AG09309 (cell line): Measurements from ENCODE around the gene NEB.

Source experiments
- DNase-seq: peaks from one replicate; pipeline ENCODE4 v3.0.0-alpha.2; 2010; ENCODE audit warnings: low read depth
- H3K4me3 ChIP-seq: 2 replicates; pipeline ENCODE4 v1.5.1; 2011; ENCODE audit warnings: mild to moderate bottlenecking, low read depth, low read length, moderate library complexity; ENCODE audit not compliant: control insufficient read depth
- TF ChIP-seq, protein P1 (sequence below): IDR thresholded peaks from 2 replicates; pipeline ENCODE4 v1.5.1; 2011; ENCODE audit warnings: mild to moderate bottlenecking, low read depth, low read length, inconsistent platforms; ENCODE audit not compliant: insufficient read depth, control insufficient read depth; ENCODE audit errors: missing control alignments

NEB gene

DNA sequence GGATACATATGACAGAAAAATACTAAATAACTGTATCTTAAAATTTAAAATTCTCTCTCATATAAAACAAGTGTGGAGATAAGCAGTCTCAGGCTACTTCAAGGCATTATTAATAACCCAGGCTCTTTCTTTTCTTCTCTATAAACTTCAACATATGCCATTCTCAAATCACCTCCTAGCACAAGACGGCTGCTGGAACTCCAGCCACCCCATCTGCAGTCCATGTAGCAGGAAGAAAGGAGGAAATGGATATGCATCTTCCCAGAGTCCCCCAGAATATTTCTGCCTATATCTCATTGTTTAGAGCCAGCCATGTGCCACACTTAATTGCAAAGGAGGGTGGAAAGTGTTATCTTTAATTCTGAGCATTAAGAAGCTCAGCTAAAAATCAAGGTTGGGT is 35.3 kb upstream of the NEB start:
- TF ChIP-seq, protein P1, sequence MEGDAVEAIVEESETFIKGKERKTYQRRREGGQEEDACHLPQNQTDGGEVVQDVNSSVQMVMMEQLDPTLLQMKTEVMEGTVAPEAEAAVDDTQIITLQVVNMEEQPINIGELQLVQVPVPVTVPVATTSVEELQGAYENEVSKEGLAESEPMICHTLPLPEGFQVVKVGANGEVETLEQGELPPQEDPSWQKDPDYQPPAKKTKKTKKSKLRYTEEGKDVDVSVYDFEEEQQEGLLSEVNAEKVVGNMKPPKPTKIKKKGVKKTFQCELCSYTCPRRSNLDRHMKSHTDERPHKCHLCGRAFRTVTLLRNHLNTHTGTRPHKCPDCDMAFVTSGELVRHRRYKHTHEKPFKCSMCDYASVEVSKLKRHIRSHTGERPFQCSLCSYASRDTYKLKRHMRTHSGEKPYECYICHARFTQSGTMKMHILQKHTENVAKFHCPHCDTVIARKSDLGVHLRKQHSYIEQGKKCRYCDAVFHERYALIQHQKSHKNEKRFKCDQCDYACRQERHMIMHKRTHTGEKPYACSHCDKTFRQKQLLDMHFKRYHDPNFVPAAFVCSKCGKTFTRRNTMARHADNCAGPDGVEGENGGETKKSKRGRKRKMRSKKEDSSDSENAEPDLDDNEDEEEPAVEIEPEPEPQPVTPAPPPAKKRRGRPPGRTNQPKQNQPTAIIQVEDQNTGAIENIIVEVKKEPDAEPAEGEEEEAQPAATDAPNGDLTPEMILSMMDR: no peak
- H3K4me3 ChIP-seq: no peak overlapping the region
- no peak for DNase-seq

DNA sequence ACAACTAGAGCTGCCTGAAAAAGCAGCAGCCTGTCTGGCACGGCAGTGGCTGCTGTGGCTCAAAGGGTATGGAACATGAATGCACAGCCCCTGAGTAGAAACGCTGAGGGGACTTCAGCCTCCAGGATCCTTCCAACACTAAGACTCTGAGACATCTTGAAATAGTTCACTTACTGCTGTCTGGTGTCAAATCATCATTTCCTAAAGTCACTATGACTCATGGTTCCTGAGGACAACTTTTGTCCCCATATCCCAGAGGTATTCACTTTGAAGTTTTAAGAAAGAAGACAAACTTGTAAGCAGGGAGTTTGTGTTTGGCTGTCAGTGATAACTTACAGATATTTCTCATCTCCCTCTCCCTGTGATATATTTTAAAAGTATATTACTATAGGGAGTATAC is 33.3 kb upstream of the NEB start:
- no peak for DNase-seq
- no peak overlapping the region for H3K4me3 ChIP-seq
- TF ChIP-seq, protein P1: no peak

DNA sequence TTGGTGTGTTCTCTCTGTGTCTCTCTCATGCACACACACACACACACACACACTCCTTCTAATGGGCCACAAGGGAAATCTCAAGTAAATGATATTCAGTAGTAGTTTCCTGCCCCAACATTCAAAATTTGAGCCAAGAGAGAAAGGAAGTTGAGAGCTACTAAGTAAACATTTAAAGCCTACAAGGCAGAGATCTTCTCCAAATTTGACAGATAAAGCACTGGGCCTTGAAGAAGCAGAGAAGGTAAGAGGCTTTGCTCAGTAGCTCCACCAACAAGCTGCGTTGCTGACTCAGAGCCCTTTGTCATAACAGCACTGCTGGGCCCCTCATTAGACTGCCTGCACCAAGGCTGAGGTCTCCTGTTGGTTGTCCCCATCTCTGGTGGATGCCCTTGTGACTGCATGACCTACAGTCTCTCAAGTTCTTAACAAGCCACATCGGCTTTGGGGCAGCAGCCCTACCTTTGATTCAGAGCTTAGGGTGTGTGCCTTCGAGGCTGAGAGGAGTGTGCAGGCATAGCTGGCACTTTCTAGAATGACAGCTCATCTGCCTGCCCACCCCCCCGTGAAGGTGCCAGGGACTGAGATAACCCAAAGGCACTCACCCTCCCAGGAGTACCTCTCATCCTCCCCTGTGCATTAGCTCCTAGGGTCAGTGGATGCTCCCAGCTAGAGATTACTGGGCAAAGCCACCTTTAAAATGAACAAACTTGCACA is 32.3 kb upstream of the NEB start:
- DNase-seq: no peak
- TF ChIP-seq, protein P1: no peak
- no peak overlapping the region for H3K4me3 ChIP-seq

DNA sequence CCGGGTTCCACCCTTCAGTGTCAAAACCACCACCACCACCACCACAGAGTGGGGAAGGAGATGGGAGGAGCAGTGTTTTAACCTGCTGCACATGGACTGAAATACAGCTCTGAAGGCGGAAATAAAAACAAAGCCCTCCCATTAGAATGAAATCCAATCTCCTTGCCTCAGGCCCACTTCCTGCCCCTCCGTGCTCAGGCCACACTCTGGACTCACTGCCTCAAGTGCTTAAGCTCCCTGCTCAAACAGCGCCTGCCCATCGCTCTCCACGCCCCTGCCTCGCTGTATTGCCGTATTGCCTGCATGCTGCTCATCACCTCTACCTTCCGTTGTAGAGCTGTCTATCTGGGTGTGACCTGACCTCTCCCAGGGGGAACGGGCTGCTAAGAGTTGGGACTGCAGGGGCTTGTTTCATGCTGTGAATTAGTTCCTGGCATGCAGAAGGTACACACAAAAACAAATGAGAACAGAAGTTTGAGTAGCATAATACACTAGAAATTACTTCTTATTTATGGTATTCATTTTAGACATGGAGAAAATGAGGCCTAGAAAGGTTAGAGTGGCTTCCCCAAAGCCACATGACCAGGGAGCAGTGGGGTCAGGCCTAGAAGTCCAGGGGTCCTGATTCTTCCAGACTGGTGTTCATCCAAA is 31.6 kb upstream of the NEB start:
- H3K4me3 ChIP-seq: no peak overlapping the region
- TF ChIP-seq, protein P1: no peak
- DNase-seq: no peak

DNA sequence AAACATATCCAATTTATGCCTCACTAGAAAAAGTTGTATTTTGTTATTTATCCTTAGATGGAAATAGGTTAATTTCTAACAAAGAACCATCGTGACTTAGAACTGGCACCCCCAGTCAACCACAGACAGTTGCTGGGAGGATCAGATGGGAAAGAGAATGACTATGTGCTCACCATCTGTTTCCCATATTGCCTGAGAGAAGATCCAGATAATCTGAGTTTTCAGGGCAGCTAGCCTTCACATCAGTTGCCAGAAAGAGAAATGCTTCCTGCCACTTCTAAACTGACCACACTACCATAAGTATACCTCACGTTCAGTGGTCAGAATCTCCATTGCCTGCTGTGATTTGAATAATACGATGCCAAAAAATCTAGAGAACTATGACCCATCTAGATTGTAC is 28.4 kb upstream of the NEB start:
- no peak overlapping the region for H3K4me3 ChIP-seq
- no peak for DNase-seq
- TF ChIP-seq, protein P1: no peak

DNA sequence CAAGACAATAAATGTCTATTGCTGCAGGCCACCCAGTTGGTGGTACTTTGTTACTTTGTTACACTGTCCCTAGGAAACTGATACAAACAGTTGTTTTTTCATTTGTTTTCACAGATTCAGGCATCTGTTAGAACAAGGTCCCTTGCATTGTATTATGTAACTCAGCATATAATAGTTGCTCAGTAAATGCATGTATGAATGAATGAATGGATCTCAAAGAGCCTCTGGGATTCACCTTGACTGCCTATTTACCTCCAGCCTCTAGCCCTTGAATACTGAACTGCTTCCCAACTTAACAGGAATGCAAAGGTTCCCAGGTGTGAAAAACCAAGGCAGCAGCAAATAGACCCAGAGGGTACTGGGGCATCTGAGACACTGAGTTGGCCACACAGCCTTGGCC is 27.4 kb upstream of the NEB start:
- TF ChIP-seq, protein P1: no peak
- no peak overlapping the region for H3K4me3 ChIP-seq
- no peak for DNase-seq
